Gastroesophageal sphincter (tissue), 4 donors: ENCODE measurements around the gene CMTM7. TPM values are rescaled to one million over a fixed set of nuclear protein-coding genes. Genes with fewer than 3 reads are reported as not detected.

ENCODE experiments used
- ATAC-seq: fragments of 150-250 bp; one replicate; pipeline ENCODE4 v1.9.1; 2016; ENCODE audit warnings: mild to moderate bottlenecking, moderate library complexity
- H3K27ac ChIP-seq, 4 donors: fragments of 200-600 bp; sonication (generic) in 3 of 4; 1 replicate in 3 of 4; 2 replicates in 1 of 4; pipeline ENCODE4 v1.5.1; 2016 to 2019
- H3K27me3 ChIP-seq: fragments of 200-600 bp; sonication (generic); one replicate; pipeline ENCODE4 v1.5.1; 2019
- H3K36me3 ChIP-seq, 2 donors: fragments of 200-600 bp; sonication (generic); one replicate each; pipeline ENCODE4 v1.5.1; 2019; ENCODE audit warnings: control low read depth in 1 of 2
- H3K4me1 ChIP-seq, 3 donors: fragments of 200-600 bp; sonication (generic); 1 replicate in 2 of 3; 2 replicates in 1 of 3; pipeline ENCODE4 v1.5.1; 2016 to 2019; ENCODE audit warnings: control low read depth in 2 of 3
- H3K4me3 ChIP-seq, 2 donors: fragments of 200-600 bp; sonication (generic); one replicate each; pipeline ENCODE4 v1.5.1; 2019; ENCODE audit warnings: mild to moderate bottlenecking in 1 of 2, moderate library complexity in 1 of 2
- H3K9me3 ChIP-seq, 3 donors: fragments of 200-600 bp; sonication (generic); one replicate each; pipeline ENCODE4 v1.5.1; 2017 to 2019; ENCODE audit warnings: control low read depth in 2 of 3
- CTCF ChIP-seq, 4 experiments: fragments of 200-600 bp in 2 of 4; fragments of 450-650 bp in 2 of 4; sonication (generic) in 1 of 4; IDR thresholded peaks; one replicate each; pipeline ENCODE4 v1.5.1; 2017 to 2019; ENCODE audit warnings: antibody characterized with exemption in 4 of 4, mild to moderate bottlenecking in 2 of 4, moderate library complexity in 2 of 4
- EP300 ChIP-seq: sonication (generic); formaldehyde crosslinking; IDR thresholded peaks from one replicate; pipeline ENCODE4 v1.6.1; 2017; ENCODE audit warnings: antibody characterized with exemption, mild to moderate bottlenecking
- POLR2A ChIP-seq, 2 donors: fragments of 450-650 bp; IDR thresholded peaks; one replicate each; pipeline ENCODE4 v1.6.1; 2017; ENCODE audit warnings: antibody characterized with exemption in 2 of 2, mild to moderate bottlenecking in 2 of 2, moderate library complexity in 1 of 2
- POLR2AphosphoS5 ChIP-seq: sonication (generic); formaldehyde crosslinking; IDR thresholded peaks from one replicate; pipeline ENCODE4 v1.6.1; 2017; ENCODE audit warnings: antibody characterized with exemption
- WGBS, 2 donors: methylation state at CpG; one replicate each; pipeline ENCODE4 v1.1.5; 2018; ENCODE audit warnings: low coverage in 1 of 2; 5-methylcytosine and 5-hydroxymethylcytosine counted together
- total RNA-seq, 4 donors: library from RNA; depleted of rRNA; stranded (reverse); fragments of >200 nt; gene quantifications; one replicate each; pipeline ENCODE4 v1.1.0, GENCODE V29; 2016

CMTM7 gene
- total RNA-seq: 1 to 10 TPM; 2.9 to 7.0 (median 6.5) TPM

- ATAC-seq: peak; percentile 88
- H3K9me3 ChIP-seq: no peaks in the 10 kb centered on the region
- 0% methylated on average over 5 of the region's 107 CpGs; no CpG with 5 or more reads in 1 of the 2 donors for WGBS, 2 donors
- H3K4me1 ChIP-seq: peaks cover 0 to 23% (median 0%) of the 10 kb centered on the region in 3 donors
- H3K27me3 ChIP-seq: no peaks in the 10 kb centered on the region
- TF ChIP-seq POLR2A (IDR thresholded peaks at IDR 0.05) (peak; percentile 52 to 58), CTCF (IDR thresholded peaks at IDR 0.05) (peak in 1 of 4 experiments; percentile 19), EP300 (no peak), POLR2AphosphoS5 (peak; percentile 23)
- peak within 1 kb of the TSS in 3 of 4 donors; percentile 68 to 83 (median 77) for H3K27ac ChIP-seq
- H3K4me3 ChIP-seq: peak within 1 kb of the TSS; percentile 43 to 80
- H3K36me3 ChIP-seq: no peaks in the 10 kb centered on the region
Observed at GRCh38 chr3:32391643-32392535, at the start of gene CMTM7. CMTM7 (plus strand) TSS chr3:32391853; CDS start chr3:32391907, 54 bp downstream.

GRCh38 chr3:32347343-32348125 lies 44.1 kb upstream of the CMTM7 start:
- Histone ChIP-seq H3K9me3 (no peaks in the 10 kb centered on the region), H3K27me3 (no peaks in the 10 kb centered on the region), H3K27ac (no peak overlapping the region), H3K4me3 (no peak overlapping the region), H3K4me1 (no peaks in the 10 kb centered on the region), H3K36me3 (no peaks in the 10 kb centered on the region)
- 65 to 66% methylated on average over 8 to 11 of the region's 11 CpGs for WGBS, 2 donors
- TF ChIP-seq EP300: no peak
- no peak for TF ChIP-seq POLR2A (IDR thresholded peaks at IDR 0.05)
- TF ChIP-seq POLR2AphosphoS5: no peak
- ATAC-seq: no peak

GRCh38 chr3:32349184-32349583 lies 42.5 kb upstream of the CMTM7 start:
- TF ChIP-seq EP300: no peak
- no peak for TF ChIP-seq CTCF (IDR thresholded peaks at IDR 0.05)
- TF ChIP-seq POLR2A (IDR thresholded peaks at IDR 0.05): no peak
- no peak for TF ChIP-seq POLR2AphosphoS5
- H3K27ac ChIP-seq: no peak overlapping the region
- H3K9me3 ChIP-seq: no peaks in the 10 kb centered on the region
- no peaks in the 10 kb centered on the region for H3K27me3 ChIP-seq
- no peaks in the 10 kb centered on the region for H3K4me1 ChIP-seq
- H3K4me3 ChIP-seq: no peak overlapping the region
- no peak for ATAC-seq
- H3K36me3 ChIP-seq: no peaks in the 10 kb centered on the region
- 90 to 100% methylated on average over 2 of the region's 2 CpGs for WGBS, 2 donors

- H3K36me3 ChIP-seq: no peaks in the 10 kb centered on the region
- peaks cover 4% of the 10 kb centered on the region for H3K27me3 ChIP-seq
- no peaks in the 10 kb centered on the region for H3K4me1 ChIP-seq
- H3K27ac ChIP-seq: no peak overlapping the region
- no peak for ATAC-seq
- no peak for TF ChIP-seq POLR2AphosphoS5
- no peak for TF ChIP-seq EP300
- TF ChIP-seq POLR2A (IDR thresholded peaks at IDR 0.05): no peak
- TF ChIP-seq CTCF (IDR thresholded peaks at IDR 0.05): no peak
- no peak overlapping the region for H3K4me3 ChIP-seq
- no peaks in the 10 kb centered on the region for H3K9me3 ChIP-seq
Observed at GRCh38 chr3:32352563-32352962, 39.1 kb upstream of the CMTM7 start.

GRCh38 chr3:32353351-32353750 lies 38.3 kb upstream of the CMTM7 start:
- Histone ChIP-seq H3K4me1 (no peaks in the 10 kb centered on the region), H3K9me3 (no peaks in the 10 kb centered on the region), H3K4me3 (no peak overlapping the region), H3K36me3 (no peaks in the 10 kb centered on the region), H3K27me3 (peaks cover 6% of the 10 kb centered on the region), H3K27ac (no peak overlapping the region)
- TF ChIP-seq EP300 (no peak), POLR2AphosphoS5 (no peak), CTCF (IDR thresholded peaks at IDR 0.05) (no peak), POLR2A (IDR thresholded peaks at IDR 0.05) (no peak)
- 92 to 94% methylated on average over 2 of the region's 2 CpGs for WGBS, 2 donors
- ATAC-seq: no peak
